Activated naive CD4-positive, alpha-beta T cell treated with anti-CD3 and anti-CD28 coated beads, Interleukin-2, amount 50 U/mL, for 16 hours (primary cell): Measurements from ENCODE around the gene TMEM238.

Source experiments
- DNase-seq: peaks from one replicate; pipeline ENCODE4 v3.0.0-alpha.2; 2020

Gene TMEM238

DNA sequence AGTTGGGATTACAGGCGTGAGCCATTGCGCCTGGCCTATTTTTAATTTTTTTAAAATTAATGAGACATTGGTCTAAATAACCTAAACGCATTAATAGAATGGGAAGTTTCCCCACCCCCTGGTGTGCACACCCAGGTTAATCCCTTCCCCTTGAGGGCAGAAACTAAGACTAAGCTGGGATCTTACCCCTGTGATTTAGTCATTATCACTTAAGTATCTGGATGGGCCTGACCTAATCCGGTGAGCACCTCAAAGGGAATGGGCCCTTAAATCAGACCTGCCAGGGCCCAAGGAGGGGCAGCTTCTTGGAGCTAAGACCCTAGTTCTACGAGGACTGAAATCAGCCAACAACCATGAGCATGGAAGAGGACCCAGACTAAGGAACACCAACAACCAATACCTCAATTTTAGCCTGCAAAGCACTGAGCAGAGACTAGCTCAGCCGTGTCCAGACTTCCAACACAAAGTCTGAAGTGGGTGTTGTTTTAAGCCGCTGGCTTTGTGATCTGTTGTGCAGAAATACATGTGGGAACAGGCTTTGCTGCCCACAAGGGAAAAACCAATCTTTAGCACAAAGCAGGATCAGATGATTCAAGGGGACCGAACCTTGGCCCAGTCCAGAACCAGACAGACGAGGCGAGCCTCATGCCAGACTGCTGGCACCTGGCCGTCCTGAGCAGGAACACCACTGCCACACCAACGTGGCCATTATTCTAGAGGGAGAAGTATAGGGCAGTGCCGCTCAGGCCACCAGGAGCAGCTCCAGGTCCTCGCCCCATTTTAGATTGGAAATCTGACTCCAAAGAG is 16.4 kb upstream of the TMEM238 start:
- no peak for DNase-seq

DNA sequence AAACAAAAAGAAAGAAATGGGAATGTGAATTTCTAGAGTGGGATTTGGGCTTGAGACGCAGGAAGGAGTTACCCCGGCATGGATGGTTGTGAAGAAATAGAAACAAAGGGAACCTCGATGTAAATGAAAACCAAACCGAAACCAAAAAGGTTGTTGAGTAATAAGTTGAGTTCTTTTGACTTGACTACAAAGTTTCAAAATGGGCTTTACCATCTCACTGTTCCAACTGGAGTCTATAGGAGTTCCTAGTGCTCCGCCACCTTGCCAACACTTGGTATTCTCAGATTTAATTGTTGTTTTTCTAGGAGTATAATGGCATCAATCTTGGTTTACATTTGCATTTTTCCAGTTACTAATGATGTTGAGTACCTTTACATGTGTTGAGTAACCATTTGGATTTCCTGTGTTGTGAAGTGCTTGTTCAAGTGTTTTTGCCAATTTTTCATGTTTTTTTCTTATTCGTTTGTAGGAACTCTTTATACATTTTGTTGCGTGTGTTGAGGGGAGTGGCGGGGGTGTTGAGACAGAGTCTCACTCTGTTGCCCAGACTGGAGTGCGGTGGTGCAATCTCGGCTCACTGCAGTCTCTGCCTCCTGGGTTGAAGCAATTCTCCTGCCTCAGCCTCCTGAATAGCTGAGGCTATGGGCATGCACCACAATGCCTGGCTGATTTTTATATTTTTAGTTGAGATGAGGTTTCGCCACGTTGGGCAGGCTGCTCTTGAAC is 14.3 kb upstream of the TMEM238 start:
- DNase-seq = no peak

- DNase-seq = no peak
Observed at GRCh38 chr19:55392820-55393761, 9.0 kb upstream of the TMEM238 start.

DNA sequence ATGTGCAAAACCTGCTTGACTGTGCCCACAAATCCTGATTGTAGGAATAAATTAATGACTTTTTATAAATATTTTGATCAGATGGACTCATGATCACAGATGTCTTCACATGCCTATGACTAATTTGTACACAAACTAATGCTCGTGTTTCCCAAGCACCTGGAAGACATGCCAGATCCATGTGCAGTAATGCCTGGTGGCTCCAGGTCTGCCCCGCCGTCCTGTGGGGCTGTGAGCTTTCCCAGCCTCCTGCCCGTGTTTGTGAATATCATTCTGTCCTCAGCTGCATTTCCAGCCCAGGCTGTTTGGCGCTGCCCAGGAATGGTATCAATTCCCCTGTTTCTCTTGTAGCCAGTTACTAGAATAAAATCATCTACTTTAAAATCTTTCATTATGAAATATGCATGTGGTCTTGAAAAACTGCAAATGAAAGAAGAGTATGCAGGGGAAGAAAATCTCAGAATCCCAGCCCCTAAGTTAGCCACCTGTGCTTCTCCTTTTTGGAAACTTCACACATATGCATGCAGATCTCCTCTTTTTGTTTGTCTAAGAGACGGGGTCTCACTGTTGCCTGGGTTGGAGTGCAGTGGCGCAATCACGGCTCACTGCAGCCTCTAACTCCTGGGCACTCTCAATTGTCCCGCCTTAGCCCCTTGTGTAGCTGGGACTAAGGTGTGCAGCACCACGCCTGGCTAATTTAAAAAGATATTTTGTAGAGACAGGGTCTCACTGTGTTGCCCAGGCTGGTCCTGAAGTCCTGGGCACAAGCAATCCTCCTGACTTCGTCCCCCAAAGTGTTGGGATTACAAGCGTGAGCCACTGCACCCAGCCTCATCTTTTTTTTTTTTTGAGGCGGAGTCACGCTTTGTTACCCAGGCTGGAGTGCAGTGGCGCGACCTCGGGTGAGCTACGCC is 7.9 kb upstream of the TMEM238 start:
- no peak for DNase-seq

- no peak for DNase-seq
Observed at GRCh38 chr19:55391191-55391670, 7.1 kb upstream of the TMEM238 start.

- no peak for DNase-seq
Observed at GRCh38 chr19:55390461-55390880, 6.4 kb upstream of the TMEM238 start.

DNA sequence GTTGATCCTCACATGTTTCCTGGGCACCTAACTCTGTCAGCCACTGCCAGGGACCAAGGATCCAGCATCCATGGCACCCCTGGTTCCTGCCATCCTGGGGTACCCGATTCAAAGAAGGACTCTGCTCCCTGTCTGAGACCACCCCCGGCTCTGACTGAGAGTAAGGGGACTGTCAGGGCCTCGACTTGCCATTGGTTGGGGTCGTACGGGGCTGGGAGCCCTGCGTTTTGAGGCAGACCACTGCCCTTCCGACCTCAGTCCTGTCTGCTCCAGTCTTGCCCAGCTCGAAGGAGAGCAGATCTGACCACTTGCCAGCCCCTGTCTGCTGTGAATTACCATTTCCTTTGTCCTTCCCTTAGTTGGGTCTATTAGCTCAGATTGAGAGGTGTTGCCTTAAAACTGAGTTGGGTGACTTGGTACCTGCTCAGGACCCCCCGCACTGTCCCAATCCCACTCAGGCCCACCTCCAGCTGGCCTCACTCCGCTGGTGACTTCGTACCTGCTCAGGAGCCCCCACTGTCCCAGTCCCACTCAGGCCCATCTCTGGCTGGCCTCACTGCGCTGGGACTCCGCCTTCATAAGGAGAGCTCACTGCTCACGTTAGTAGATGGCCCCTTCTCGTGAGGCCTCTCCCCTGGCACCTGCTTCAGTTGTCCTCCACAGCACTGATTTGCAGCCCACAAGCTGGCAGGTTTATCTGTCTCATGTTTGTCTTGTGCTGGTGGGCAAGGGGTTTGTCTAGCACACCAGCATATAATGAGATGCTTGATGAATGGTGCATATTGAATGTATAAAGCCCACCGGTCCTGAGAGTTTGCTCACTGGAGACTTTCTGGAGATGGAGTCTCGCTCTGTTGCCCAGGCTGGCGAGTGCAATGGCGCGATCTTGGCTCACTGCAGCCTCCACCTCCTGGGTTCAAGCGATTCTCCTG is 5.6 kb upstream of the TMEM238 start:
- no peak for DNase-seq

DNA sequence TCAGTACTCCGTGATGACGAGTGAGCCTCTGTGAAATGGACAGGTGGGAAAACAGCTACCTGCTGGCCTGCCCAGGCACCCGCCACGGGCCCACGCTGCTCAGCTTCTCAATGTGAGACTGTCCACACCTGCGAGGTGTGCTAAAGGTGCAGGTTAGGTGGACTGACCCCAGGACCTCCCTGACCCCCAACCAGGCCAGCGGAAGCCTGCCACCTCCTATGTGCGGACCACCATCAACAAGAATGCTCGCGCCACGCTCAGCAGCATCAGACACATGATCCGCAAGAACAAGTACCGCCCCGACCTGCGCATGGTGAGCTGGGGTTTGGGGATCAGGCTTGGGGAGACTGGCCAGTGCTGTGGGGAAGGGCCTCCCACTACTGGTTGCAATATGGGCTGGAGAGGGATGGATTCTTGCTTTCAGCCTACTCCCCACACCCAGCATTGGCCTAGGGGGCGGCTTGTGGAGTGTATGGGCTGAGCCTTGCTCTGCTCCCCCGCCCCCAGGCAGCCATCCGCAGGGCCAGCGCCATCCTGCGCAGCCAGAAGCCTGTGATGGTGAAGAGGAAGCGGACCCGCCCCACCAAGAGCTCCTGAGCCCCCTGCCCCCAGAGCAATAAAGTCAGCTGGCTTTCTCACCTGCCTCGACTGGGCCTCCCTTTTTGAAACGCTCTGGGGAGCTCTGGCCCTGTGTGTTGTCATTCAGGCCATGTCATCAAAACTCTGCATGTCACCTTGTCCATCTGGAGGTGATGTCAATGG is 3.8 kb upstream of the TMEM238 start:
- no peak for DNase-seq

DNA sequence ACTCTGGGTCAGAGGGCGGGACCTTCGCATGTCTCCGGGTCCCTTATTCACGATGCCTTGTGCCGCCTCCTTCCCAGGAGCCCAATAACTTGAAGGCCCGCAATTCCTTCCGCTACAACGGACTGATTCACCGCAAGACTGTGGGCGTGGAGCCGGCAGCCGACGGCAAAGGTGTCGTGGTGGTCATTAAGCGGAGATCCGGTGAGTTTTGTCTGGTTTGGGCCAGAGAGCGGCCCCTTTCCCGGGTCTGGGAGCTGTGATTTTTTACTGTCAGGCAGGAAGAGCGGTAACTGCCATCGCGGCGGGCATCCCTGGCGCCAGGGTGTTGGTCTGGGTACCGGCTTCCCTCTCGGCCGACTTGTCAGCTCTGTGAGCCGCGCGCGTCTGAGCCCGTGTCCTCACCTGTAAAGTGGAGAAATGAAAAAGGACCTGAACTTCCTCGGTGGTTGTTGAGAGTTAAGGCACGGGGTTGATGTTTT is 2.4 kb upstream of the TMEM238 start:
- DNase-seq = no peak

DNA sequence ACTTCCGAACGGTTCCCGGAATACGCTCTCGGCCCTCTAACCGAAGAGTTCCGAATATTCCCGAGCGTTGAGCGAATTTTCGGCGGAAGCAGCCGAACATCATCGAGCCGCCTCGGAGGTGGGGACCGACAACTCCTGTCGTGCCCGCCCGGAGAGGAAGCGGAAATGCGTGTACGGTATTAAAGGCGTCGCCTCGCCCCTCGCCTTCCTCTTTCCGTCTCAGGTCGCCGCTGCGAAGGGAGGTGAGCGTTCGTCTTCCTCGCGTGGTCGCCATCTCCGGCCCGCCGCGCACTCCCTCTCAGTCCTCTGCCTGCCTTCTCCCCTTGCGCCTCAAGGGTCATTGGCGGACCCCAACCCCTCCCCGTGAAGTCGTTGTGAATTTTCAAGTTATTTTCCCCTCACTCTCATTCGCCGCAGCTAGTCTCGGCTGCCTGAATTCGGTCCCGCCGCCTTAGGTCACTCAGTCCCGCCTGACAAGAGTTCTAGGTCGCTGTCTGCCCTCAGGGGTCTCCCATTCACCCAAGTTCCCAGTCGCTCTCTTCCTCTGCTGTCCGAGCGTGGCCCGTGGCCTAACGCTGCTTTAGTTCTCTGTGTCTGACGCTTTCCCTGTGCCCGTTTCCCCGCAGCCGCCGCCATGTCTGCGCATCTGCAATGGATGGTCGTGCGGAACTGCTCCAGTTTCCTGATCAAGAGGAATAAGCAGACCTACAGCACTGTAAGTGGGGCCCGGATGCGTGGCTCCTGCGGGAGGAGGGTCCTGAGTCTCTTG is 1.8 kb upstream of the TMEM238 start, which contains the start of gene RPL28:
Gene RPL28 (plus strand): TSS at position 209 of the 769 bp plus-strand sequence. CDS start 426 bp downstream, at position 635.
- DNase-seq = peak; percentile 98

- DNase-seq = peak; percentile 97
Observed at GRCh38 chr19:55384920-55385723, 1.0 kb upstream of the TMEM238 start.

GRCh38 chr19:55383279-55384130 is 587 bp downstream of the TMEM238 start:
- DNase-seq = peak; percentile 57

- DNase-seq = no peak
Observed at GRCh38 chr19:55382522-55383054, 1.5 kb downstream of the TMEM238 start.

DNA sequence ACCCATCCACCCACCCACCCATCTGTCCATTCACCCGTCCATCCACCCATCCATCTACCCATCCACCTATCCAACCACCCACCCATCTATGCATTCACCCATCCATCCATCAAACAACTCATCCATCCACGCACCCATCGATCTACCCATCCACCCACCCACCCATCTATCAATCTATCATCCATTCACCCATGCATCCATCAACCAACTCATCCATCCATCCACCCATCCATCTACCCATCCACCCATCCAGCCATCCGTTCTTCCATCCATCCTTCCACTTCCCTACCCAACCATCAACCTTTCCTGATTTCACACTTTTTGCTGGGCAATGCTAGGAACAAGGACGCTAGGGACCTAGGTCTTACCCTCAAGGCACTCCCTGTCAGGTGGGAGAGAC is 2.1 kb downstream of the TMEM238 start:
- DNase-seq = no peak

- no peak for DNase-seq
Observed at GRCh38 chr19:55379174-55379573, 4.9 kb downstream of the TMEM238 start.

- no peak for DNase-seq
Observed at GRCh38 chr19:55377356-55378131, 6.5 kb downstream of the TMEM238 start.
